NCI-H2171 treated with DMSO at 0.1 percent for 48 hours (cell line): Measurements from ENCODE around the gene SUN1.

Source experiments
- DNase-seq: peaks from one replicate; lab custom pipeline; 2025; lab: John Stamatoyannopoulos, UW

SUN1 gene

GRCh38 chr7:892648-893593 lies 60.6 kb downstream of the SUN1 start:
- no peak for DNase-seq

- DNase-seq = no peak
These were observed 61.4 kb downstream of the SUN1 start for GRCh38 chr7:893686-894085.

- DNase-seq = no peak
These were observed 62.0 kb downstream of the SUN1 start for GRCh38 chr7:894164-894867.

GRCh38 chr7:894927-895450 lies 62.7 kb downstream of the SUN1 start:
- DNase-seq = no peak

GRCh38 chr7:895451-896052 lies 63.3 kb downstream of the SUN1 start:
- no peak for DNase-seq

- DNase-seq = no peak
These were observed 64.2 kb downstream of the SUN1 start for GRCh38 chr7:896346-897075.

- no peak for DNase-seq
These were observed 64.8 kb downstream of the SUN1 start for GRCh38 chr7:897086-897485.

GRCh38 chr7:897771-898376 lies 65.6 kb downstream of the SUN1 start:
- no peak for DNase-seq

- DNase-seq = no peak
These were observed 66.2 kb downstream of the SUN1 start for GRCh38 chr7:898460-898854.

GRCh38 chr7:898855-899681 lies 66.8 kb downstream of the SUN1 start:
- DNase-seq = no peak

- no peak for DNase-seq
These were observed 67.5 kb downstream of the SUN1 start for GRCh38 chr7:899806-900205.

- no peak for DNase-seq
These were observed 68.2 kb downstream of the SUN1 start for GRCh38 chr7:900331-901040.

GRCh38 chr7:901041-901387 lies 68.7 kb downstream of the SUN1 start:
- no peak for DNase-seq

GRCh38 chr7:901388-902154 lies 69.3 kb downstream of the SUN1 start:
- peak; percentile 52 for DNase-seq

GRCh38 chr7:902996-903395 lies 70.7 kb downstream of the SUN1 start:
- DNase-seq = no peak

- no peak for DNase-seq
These were observed 71.9 kb downstream of the SUN1 start for GRCh38 chr7:903921-904755.

GRCh38 chr7:904847-905246 lies 72.6 kb downstream of the SUN1 start:
- no peak for DNase-seq

GRCh38 chr7:906776-907157 lies 74.5 kb downstream of the SUN1 start:
- no peak for DNase-seq
